GM10248 (cell line): Measurements from ENCODE around the gene GALNT9.
"Not testable (repeated sequence)": the region's sequence is repeated elsewhere in the genome, so short reads cannot be mapped to it uniquely, and the experiment has no call there.

Experiments used
- CTCF ChIA-PET: fragments of 300-600 bp; sonication (Branson Sonifier 250); formaldehyde crosslinking; extraction: SDS; loops from one replicate; lab custom pipeline; 2021; ENCODE audit warnings: antibody characterized with exemption; lab: Yijun Ruan, JAX
- POLR2A ChIA-PET: fragments of 350-650 bp; sonication (Branson Sonifier 250); formaldehyde crosslinking; extraction: SDS; loops from one replicate; lab custom pipeline; 2020; ENCODE audit warnings: antibody characterized with exemption; lab: Yijun Ruan, JAX
- DNase-seq: peaks from one replicate; pipeline ENCODE4 v3.0.0; 2012; ENCODE audit errors: extremely low spot score
- CTCF ChIP-seq: IDR thresholded peaks from 2 replicates; pipeline ENCODE4 v1.5.1; 2012; ENCODE audit warnings: mild to moderate bottlenecking, low read depth; ENCODE audit errors: extremely low read depth, missing control alignments, control extremely low read depth

Gene GALNT9

DNA sequence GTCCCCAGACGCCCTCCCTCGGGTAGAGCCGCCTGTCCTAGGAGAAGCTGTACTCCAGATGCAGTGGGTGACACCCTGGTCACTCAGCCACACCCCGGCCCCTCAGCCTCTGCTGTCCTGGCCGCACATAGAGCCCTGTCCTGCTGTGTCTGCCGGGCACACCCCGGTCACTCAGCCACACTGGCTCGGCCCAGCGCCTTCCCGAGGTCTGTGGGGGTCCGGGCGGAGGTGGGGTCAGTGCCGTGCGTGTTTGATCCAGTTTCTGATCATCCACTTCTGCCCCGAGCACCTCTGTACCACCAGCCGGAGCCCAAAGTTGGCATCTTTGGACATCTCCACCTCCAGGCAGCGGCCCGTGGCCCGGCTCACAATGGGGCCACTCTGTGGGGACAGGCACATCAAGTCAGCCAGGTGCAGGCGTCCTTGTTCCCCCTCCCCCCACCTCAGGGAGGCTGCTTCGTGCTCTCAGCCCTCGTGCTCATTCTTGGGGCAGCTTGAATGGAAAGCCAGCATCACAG is 132.5 kb downstream of the GALNT9 start:
- ChIA-PET POLR2A (no interaction called here), CTCF (no interaction called here)
- DNase-seq: no peak
- TF ChIP-seq CTCF: no peak

- no peak for TF ChIP-seq CTCF
- ChIA-PET CTCF (no interaction called here), POLR2A (no interaction called here)
- DNase-seq: no peak
These were observed 133.1 kb downstream of the GALNT9 start for GRCh38 chr12:132196038-132196872.

GRCh38 chr12:132195242-132195641 is 134.1 kb downstream of the GALNT9 start:
- CTCF ChIA-PET, POLR2A ChIA-PET, DNase-seq: not testable (repeated sequence)

DNA sequence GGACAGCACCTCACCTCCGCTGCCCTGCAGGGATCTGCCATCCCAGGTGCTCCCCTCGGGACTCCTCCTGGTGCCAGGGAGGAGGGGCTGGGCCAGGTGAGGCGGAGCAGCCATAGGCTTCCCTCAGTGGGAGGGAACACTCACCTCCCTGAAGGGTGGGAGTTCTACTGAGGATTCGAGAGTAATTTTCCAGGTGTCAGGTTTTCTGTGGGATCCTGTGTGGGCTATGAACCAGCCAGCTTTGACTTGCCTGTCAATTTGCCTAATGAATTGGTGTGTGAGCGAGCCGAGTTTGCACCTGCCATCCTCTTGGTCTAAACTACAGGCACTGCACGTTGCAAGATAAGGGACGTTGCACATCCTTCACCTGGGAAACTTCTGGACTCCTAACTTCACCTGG is 134.8 kb downstream of the GALNT9 start:
- CTCF ChIA-PET: interaction anchor here (0.7 kb wide), 1 partner anchor 422 kb away, joined by 3 read pairs; no protein-coding TSS in a partner anchor
- POLR2A ChIA-PET: no interaction called here
- DNase-seq: no peak
- TF ChIP-seq CTCF: no peak

DNA sequence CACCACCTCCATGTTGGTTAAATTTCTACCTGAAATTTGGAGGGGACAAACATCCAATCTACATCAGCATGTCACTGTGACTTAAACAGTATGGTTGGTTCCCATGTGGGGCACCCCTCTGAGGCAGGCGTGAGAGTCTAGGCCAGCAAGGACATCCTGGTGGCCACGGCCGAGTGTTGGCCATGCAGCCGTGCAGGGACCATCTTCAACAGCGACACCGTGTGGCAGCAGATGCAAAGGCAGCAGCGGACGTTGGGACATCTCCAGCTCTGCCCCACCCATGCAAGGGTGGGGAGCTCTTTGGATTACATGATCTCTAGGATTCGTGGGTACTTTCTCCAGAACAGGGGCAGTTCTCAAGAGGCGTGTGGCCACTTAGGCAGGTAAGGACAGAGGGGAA is 135.3 kb downstream of the GALNT9 start:
- TF ChIP-seq CTCF: peak; percentile 5
- CTCF ChIA-PET: interaction anchor here (0.7 kb wide), 1 partner anchor 422 kb away, joined by 3 read pairs; no protein-coding TSS in a partner anchor
- DNase-seq: no peak
- POLR2A ChIA-PET: no interaction called here

DNA sequence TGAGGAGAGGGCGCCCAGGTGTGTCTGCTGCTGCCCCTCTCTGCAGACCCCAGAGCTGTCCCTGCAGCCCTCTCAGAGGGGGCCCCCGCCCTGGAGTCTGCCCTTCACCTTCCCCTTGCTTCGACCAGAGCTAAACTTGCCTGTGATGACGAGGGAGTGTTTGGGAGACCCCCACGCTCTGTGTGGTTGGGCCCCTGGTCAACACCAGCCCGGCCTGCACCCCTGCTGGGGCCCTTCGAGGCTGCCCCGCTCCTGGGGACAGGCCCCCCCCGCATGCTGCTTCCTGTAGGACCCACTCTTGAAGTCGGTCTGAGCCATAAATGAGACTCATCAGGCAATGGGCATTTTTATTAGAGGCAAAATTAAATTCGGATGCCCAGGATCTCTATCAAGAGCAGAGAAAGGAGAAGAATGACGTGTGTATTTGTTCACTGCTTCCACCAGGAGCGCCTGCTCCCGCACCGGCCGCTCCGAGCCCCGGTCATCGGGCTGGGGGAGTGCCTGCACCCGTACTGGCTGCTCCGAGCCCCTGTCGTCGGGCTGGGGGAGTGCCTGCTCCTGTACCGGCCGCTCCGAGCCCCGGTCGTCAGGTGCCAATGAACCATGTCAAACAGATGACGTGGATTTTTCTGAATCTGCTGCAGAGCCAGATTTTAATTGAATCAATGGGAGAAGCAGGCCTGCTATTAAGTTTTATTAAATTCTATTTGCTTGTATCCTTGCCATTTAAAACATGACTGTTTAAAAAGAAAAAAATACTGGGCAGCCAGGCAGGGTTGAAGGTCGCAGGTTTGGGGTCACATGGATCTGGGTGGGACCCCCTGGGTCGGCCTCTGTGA is 137.5 kb downstream of the GALNT9 start:
- CTCF ChIA-PET: no interaction called here
- no peak for DNase-seq
- TF ChIP-seq CTCF: no peak
- POLR2A ChIA-PET: no interaction called here
